Activated CD8-positive, alpha-beta memory T cell treated with anti-CD3 and anti-CD28 coated beads, Interleukin-2, amount 50 U/mL, for 24 hours (primary cell): ENCODE measurements around the gene TMEM238.
A peak's percentile ranks its signal among the peaks of the same experiment; 100 is the strongest.
"Not testable (repeated sequence)": the region's sequence is repeated elsewhere in the genome, so short reads cannot be mapped to it uniquely, and the experiment has no call there.

Experiments
- DNase-seq: peaks from one replicate; pipeline ENCODE4 v3.0.0-alpha.2; 2020; ENCODE audit errors: extremely low read depth

TMEM238 gene

GRCh38 chr19:55401390-55401789 is 17.3 kb upstream of the TMEM238 start:
- not testable (repeated sequence) for DNase-seq

GRCh38 chr19:55400281-55401087 is 16.4 kb upstream of the TMEM238 start:
- no peak for DNase-seq

- DNase-seq: no peak
Observed at GRCh38 chr19:55398200-55398925, 14.3 kb upstream of the TMEM238 start.

- no peak for DNase-seq
Observed at GRCh38 chr19:55392820-55393761, 9.0 kb upstream of the TMEM238 start.

GRCh38 chr19:55391702-55392615 is 7.9 kb upstream of the TMEM238 start:
- no peak for DNase-seq

- no peak for DNase-seq
Observed at GRCh38 chr19:55391191-55391670, 7.1 kb upstream of the TMEM238 start.

- no peak for DNase-seq
Observed at GRCh38 chr19:55390461-55390880, 6.4 kb upstream of the TMEM238 start.

GRCh38 chr19:55389386-55390317 is 5.6 kb upstream of the TMEM238 start:
- no peak for DNase-seq

- DNase-seq: no peak
Observed at GRCh38 chr19:55387736-55388497, 3.8 kb upstream of the TMEM238 start.

GRCh38 chr19:55386493-55386971 is 2.4 kb upstream of the TMEM238 start:
- DNase-seq: no peak

GRCh38 chr19:55385724-55386492 is 1.8 kb upstream of the TMEM238 start, which contains the start of gene RPL28:
RPL28 (plus strand) TSS chr19:55385932; CDS start chr19:55386358, 426 bp downstream.
- peak; percentile 96 for DNase-seq

- peak; percentile 89 for DNase-seq
Observed at GRCh38 chr19:55384920-55385723, 1.0 kb upstream of the TMEM238 start.

GRCh38 chr19:55383279-55384130 is 587 bp downstream of the TMEM238 start:
- no peak for DNase-seq

- DNase-seq: no peak
Observed at GRCh38 chr19:55382522-55383054, 1.5 kb downstream of the TMEM238 start.

- no peak for DNase-seq
Observed at GRCh38 chr19:55382013-55382412, 2.1 kb downstream of the TMEM238 start.

- DNase-seq: no peak
Observed at GRCh38 chr19:55379174-55379573, 4.9 kb downstream of the TMEM238 start.
